Activated CD8-positive, alpha-beta T cell treated with anti-CD3 and anti-CD28 coated beads for 36 hours (primary cell): ENCODE measurements around the gene AGBL1. TPM values are rescaled to one million over a fixed set of nuclear protein-coding genes. Genes with fewer than 3 reads are reported as not detected.

Experiments used
- ATAC-seq: fragments of 200-7000 bp; cut with Tn5 transposase; one replicate; pipeline ENCODE4 v1.10.0; 2021; ENCODE audit warnings: mild to moderate bottlenecking, moderate library complexity
- CTCF ChIA-PET: fragments of 350-600 bp; sonication (Branson Sonifier 250); formaldehyde crosslinking; loops from one replicate; lab custom pipeline; 2021; ENCODE audit warnings: antibody characterized with exemption; lab: Charles Lee
- POLR2A ChIA-PET: fragments of 350-600 bp; sonication (Branson Sonifier 250); formaldehyde crosslinking; loops from one replicate; lab custom pipeline; 2021; ENCODE audit warnings: antibody characterized with exemption; lab: Charles Lee
- DNase-seq: peaks from one replicate; pipeline ENCODE4 v3.0.0-alpha.2; 2020
- H3K27ac Mint-ChIP-seq: one replicate; pipeline ENCODE4 v1.8.0; 2021; ENCODE audit warnings: mild to moderate bottlenecking, mixed read lengths
- H3K27me3 Mint-ChIP-seq: one replicate; pipeline ENCODE4 v1.8.0; 2021; ENCODE audit warnings: mixed read lengths
- H3K36me3 Mint-ChIP-seq: one replicate; pipeline ENCODE4 v1.8.0; 2021; ENCODE audit warnings: low read depth, mixed read lengths
- H3K4me1 Mint-ChIP-seq: one replicate; pipeline ENCODE4 v1.8.0; 2021; ENCODE audit warnings: low read depth, mixed read lengths
- H3K4me3 Mint-ChIP-seq: one replicate; pipeline ENCODE4 v1.8.0; 2021; ENCODE audit warnings: mild to moderate bottlenecking, moderate library complexity, mixed read lengths
- H3K9me3 Mint-ChIP-seq: one replicate; pipeline ENCODE4 v1.8.0; 2021; ENCODE audit warnings: mixed read lengths
- intact Hi-C: fragments of 100-400 bp; cut with micrococcal nuclease; formaldehyde crosslinking; loops from one replicate; pipeline ENCODE4 v1.10.0; 2022
- total RNA-seq, 2 experiments: library from RNA; stranded (reverse); gene quantifications; one replicate each; pipeline ENCODE4 v1.2.3, GENCODE V29; 2021
- TF ChIP-seq, protein P1 (sequence below): fragments of 200-600 bp; IDR thresholded peaks from one replicate; pipeline ENCODE4 v1.8.0; 2022; ENCODE audit warnings: antibody characterized with exemption, mild to moderate bottlenecking

Gene AGBL1
- total RNA-seq, 2 experiments from 2014 or later, result not detected

DNA sequence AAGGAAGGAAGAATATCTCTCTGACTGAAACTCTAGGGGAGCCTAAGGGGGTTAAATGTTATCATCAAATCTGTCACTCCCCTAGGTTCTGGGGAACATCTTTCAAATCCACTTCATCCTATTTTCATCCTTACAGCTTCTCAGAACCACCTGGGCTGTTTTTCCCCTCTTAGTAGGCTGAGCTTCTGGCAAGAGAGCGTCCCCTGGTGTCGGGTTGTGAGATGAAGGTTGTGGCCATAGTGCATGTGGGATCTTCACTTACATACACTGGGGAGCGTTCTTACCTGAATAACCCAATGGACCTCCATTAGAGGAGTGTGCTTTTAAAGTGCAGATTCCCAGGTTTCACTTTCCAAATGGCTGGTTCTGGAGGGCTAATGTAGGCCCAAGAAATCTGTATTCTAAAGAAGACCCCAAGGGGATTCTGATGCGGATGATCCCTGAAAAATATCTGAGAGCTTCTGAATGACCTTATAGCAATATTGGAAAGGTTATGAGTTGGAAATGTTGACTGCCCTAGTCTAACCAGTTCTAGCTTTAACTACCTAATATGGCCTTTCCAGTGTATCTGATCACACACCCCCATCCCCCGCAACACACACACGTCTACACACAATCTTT lies 663.7 kb downstream of the AGBL1 start:
- no peak overlapping the region for H3K4me3 Mint-ChIP-seq
- no peaks in the 10 kb centered on the region for H3K36me3 Mint-ChIP-seq
- ChIA-PET POLR2A (no interaction called here), CTCF (interaction anchor here (0.6 to 3.9 kb wide), 24 partner anchors 10 to 512 kb away, joined by 3 to 60 read pairs (median 4); no protein-coding TSS in a partner anchor)
- H3K27me3 Mint-ChIP-seq, result peaks cover 3% of the 10 kb centered on the region
- TF ChIP-seq, protein P1, sequence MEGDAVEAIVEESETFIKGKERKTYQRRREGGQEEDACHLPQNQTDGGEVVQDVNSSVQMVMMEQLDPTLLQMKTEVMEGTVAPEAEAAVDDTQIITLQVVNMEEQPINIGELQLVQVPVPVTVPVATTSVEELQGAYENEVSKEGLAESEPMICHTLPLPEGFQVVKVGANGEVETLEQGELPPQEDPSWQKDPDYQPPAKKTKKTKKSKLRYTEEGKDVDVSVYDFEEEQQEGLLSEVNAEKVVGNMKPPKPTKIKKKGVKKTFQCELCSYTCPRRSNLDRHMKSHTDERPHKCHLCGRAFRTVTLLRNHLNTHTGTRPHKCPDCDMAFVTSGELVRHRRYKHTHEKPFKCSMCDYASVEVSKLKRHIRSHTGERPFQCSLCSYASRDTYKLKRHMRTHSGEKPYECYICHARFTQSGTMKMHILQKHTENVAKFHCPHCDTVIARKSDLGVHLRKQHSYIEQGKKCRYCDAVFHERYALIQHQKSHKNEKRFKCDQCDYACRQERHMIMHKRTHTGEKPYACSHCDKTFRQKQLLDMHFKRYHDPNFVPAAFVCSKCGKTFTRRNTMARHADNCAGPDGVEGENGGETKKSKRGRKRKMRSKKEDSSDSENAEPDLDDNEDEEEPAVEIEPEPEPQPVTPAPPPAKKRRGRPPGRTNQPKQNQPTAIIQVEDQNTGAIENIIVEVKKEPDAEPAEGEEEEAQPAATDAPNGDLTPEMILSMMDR, result peak; percentile 72
- DNase-seq (peak; percentile 77), ATAC-seq (peak; percentile 64)
- no peaks in the 10 kb centered on the region for H3K9me3 Mint-ChIP-seq
- intact Hi-C loops, result loop anchor here (2.0 to 5.0 kb wide), 2 partner anchors 119 to 511 kb away; no protein-coding TSS in a partner anchor
- H3K27ac Mint-ChIP-seq, result no peak overlapping the region
- H3K4me1 Mint-ChIP-seq, result no peaks in the 10 kb centered on the region

DNA sequence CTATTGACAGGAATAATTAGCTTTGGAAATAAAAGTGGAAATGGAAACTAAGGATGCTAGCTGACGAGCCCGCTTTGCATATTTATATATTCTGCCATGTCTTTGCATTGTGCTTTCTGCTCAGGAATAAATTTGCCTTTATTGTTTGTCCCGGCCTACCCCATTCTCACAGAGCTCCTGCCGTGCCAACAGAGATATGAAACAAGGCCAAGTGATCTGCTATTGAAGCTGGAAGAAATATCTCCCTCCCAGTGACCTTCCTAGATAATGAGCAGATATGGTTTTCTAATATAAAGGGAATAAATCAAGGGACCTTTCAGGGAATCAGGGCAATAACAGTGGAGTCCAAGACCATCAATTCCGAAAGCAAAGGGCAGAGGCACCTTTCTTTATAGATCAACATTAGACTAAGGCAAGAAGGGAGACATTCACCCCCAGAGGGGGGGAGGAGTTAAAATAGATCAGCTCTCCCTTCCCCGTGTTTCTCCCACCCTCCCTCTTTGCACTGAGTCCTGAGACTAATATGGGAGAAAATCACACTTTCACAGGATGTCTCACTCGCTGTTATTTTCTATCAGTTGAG lies 664.6 kb downstream of the AGBL1 start:
- TF ChIP-seq, protein P1, result no peak
- intact Hi-C loops, result loop anchor here (5.0 kb wide), 1 partner anchor 512 kb away; no protein-coding TSS in a partner anchor
- no peaks in the 10 kb centered on the region for H3K4me1 Mint-ChIP-seq
- CTCF ChIA-PET, result interaction anchor here (1.1 to 3.9 kb wide), 9 partner anchors 9 to 513 kb away, joined by 3 to 60 read pairs (median 6); no protein-coding TSS in a partner anchor
- no peaks in the 10 kb centered on the region for H3K9me3 Mint-ChIP-seq
- no peaks in the 10 kb centered on the region for H3K36me3 Mint-ChIP-seq
- POLR2A ChIA-PET, result no interaction called here
- no peak for ATAC-seq
- no peak overlapping the region for H3K4me3 Mint-ChIP-seq
- DNase-seq, result no peak
- peaks cover 3% of the 10 kb centered on the region for H3K27me3 Mint-ChIP-seq
- H3K27ac Mint-ChIP-seq, result no peak overlapping the region

GRCh38 chr15:86751116-86751515 lies 671.4 kb downstream of the AGBL1 start:
- intact Hi-C loops, result no loop called here
- ATAC-seq (no peak), DNase-seq (no peak)
- H3K27me3 Mint-ChIP-seq, result peaks cover 3% of the 10 kb centered on the region
- no peaks in the 10 kb centered on the region for H3K36me3 Mint-ChIP-seq
- no peak overlapping the region for H3K27ac Mint-ChIP-seq
- POLR2A ChIA-PET, result no interaction called here
- TF ChIP-seq, protein P1, result no peak
- H3K4me1 Mint-ChIP-seq, result no peaks in the 10 kb centered on the region
- CTCF ChIA-PET, result no interaction called here
- H3K9me3 Mint-ChIP-seq, result no peaks in the 10 kb centered on the region
- no peak overlapping the region for H3K4me3 Mint-ChIP-seq

DNA sequence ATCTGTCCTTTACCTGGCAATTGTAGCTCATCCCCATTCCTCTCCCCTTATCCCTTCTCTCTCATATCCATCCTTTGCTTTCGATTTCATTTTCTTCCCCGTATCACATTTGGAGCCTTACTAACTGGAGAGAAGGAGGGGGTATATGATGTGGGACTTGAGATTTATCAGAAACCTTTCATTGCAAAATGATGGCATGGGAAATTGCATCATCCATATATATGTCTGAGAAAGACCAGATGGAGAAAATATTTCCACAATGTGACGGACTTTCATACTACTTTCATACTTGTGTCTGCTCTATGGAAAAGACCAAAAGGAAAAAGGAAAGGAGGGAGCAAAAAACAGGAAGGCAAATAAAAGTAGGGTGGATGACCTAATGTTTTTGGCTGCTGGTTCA lies 675.2 kb downstream of the AGBL1 start:
- TF ChIP-seq, protein P1, result no peak
- peaks cover 8% of the 10 kb centered on the region for H3K27me3 Mint-ChIP-seq
- no peaks in the 10 kb centered on the region for H3K9me3 Mint-ChIP-seq
- no peak overlapping the region for H3K27ac Mint-ChIP-seq
- H3K4me1 Mint-ChIP-seq, result no peaks in the 10 kb centered on the region
- no peaks in the 10 kb centered on the region for H3K36me3 Mint-ChIP-seq
- intact Hi-C loops, result no loop called here
- no peak overlapping the region for H3K4me3 Mint-ChIP-seq
- ChIA-PET POLR2A (no interaction called here), CTCF (no interaction called here)
- DNase-seq, result no peak
- ATAC-seq, result no peak

DNA sequence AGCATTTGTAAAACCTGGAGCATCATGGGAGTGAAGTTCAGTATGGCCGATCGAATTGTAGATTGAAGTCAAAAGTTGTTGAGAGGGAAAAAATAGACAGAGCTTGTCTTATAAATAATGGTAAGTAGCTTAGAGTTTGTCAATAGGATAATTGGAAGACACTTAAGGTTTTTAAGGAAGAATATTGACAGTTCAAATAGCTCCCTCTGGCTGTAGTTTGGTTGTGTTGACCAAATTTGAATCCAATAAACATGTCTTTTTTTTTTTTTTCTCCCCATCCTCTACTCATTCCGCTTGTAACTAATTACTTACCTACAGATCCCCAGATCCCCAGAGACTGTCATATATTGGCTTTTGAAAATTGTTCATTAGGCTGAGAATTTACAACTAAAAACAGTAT lies 677.0 kb downstream of the AGBL1 start:
- H3K27ac Mint-ChIP-seq, result no peak overlapping the region
- no peak overlapping the region for H3K4me3 Mint-ChIP-seq
- H3K36me3 Mint-ChIP-seq, result no peaks in the 10 kb centered on the region
- TF ChIP-seq, protein P1, result peak; percentile 11
- no peaks in the 10 kb centered on the region for H3K4me1 Mint-ChIP-seq
- DNase-seq (no peak), ATAC-seq (no peak)
- peaks cover 11% of the 10 kb centered on the region for H3K27me3 Mint-ChIP-seq
- POLR2A ChIA-PET, result no interaction called here
- no peaks in the 10 kb centered on the region for H3K9me3 Mint-ChIP-seq
- intact Hi-C loops, result no loop called here
- CTCF ChIA-PET, result no interaction called here
